Endothelial cell of umbilical vein (primary cell): ENCODE data around the gene RSL1D1. TPM values are rescaled to one million over a fixed set of nuclear protein-coding genes. Genes with fewer than 3 reads are reported as not detected.

Experiments used
- BruUV-seq: library from RNA; stranded (reverse); fragments of 400-500 nt; replicated peaks from 2 replicates; lab custom pipeline; 2021; lab: Mats Ljungman, UMichigan
- CTCF ChIA-PET: fragments of 300-600, 350-600 bp; sonication (Branson Sonifier 250); formaldehyde crosslinking; loops from one replicate; lab custom pipeline; 2021; ENCODE audit warnings: antibody characterized with exemption, inconsistent platforms; lab: Charles Lee
- POLR2A ChIA-PET: fragments of 300-600, 350-600 bp; sonication (Branson Sonifier 250); formaldehyde crosslinking; loops from one replicate; lab custom pipeline; 2021; ENCODE audit warnings: antibody characterized with exemption, inconsistent platforms; lab: Charles Lee
- DNase-seq: peaks from one replicate; pipeline ENCODE4 v3.0.0-alpha.2; 2011; ENCODE audit warnings: low read depth, low spot score
- FAIRE-seq: peaks from 2 replicates; lab custom pipeline; 2011; peaks lifted over from hg19 to GRCh38; lab: Jason Lieb, UNC
- H2AFZ ChIP-seq: 2 replicates; pipeline ENCODE4 v1.6.0; 2012; ENCODE audit warnings: low read depth, low read length, control low read depth, inconsistent platforms
- H3K27ac ChIP-seq: 2 replicates; pipeline ENCODE4 v1.5.1; 2011; ENCODE audit warnings: low read depth, mild to moderate bottlenecking, control low read depth, low read length, moderate library complexity; ENCODE audit not compliant: insufficient read depth
- H3K27me3 ChIP-seq, 2 experiments: 2 replicates each; pipeline versions ENCODE4 v1.6.0 to v1.6.1; 2011; ENCODE audit warnings: low read length in 2 of 2, mixed read lengths in 1 of 2; ENCODE audit not compliant: control insufficient read depth in 2 of 2, insufficient read depth in 2 of 2
- H3K36me3 ChIP-seq, 2 experiments: 2 replicates in 1 of 2; 3 replicates in 1 of 2; pipeline ENCODE4 v1.5.1; 2011; ENCODE audit warnings: low read length in 2 of 2, mild to moderate bottlenecking in 1 of 2, moderate library complexity in 1 of 2; ENCODE audit not compliant: control insufficient read depth in 2 of 2, insufficient read depth in 2 of 2; ENCODE audit errors: extremely low read depth in 1 of 2
- H3K4me1 ChIP-seq: 3 replicates; pipeline ENCODE4 v1.5.1; 2011; ENCODE audit warnings: mild to moderate bottlenecking, low read length; ENCODE audit not compliant: control insufficient read depth, insufficient read depth; ENCODE audit errors: extremely low read depth
- H3K4me2 ChIP-seq: 2 replicates; pipeline ENCODE4 v1.6.1; 2011; ENCODE audit warnings: low read length, control low read depth, mixed read lengths; ENCODE audit not compliant: insufficient read depth
- H3K4me3 ChIP-seq, 3 experiments: fragments of 200-600 bp in 1 of 3; sonication (generic), shearing (Covaris generic) in 1 of 3; replicated peaks in 1 of 3; 2 replicates each; pipeline ENCODE4 v1.5.1; 2011 to 2016; ENCODE audit warnings: control low read depth in 3 of 3, low read length in 3 of 3, mild to moderate bottlenecking in 2 of 3, inconsistent platforms in 1 of 3, low read depth in 1 of 3, moderate library complexity in 1 of 3; ENCODE audit not compliant: insufficient read depth in 1 of 3
- H3K79me2 ChIP-seq: 2 replicates; pipeline ENCODE4 v1.6.0; 2012; ENCODE audit warnings: low read length, inconsistent platforms; ENCODE audit not compliant: control insufficient read depth, insufficient read depth
- H3K9ac ChIP-seq: replicated peaks from 2 replicates; pipeline ENCODE3; 2011; ENCODE audit warnings: low read length, control low read depth; ENCODE audit not compliant: insufficient read depth; ENCODE audit errors: extremely low read depth
- H3K9me1 ChIP-seq: replicated peaks from 3 replicates; pipeline ENCODE4 v1.6.0; 2011; ENCODE audit warnings: mild to moderate bottlenecking, low read length; ENCODE audit not compliant: control insufficient read depth, insufficient read depth; ENCODE audit errors: extremely low read depth
- H3K9me3 ChIP-seq: replicated peaks from 2 replicates; pipeline ENCODE4 v1.5.1; 2012; ENCODE audit warnings: low read length, inconsistent platforms; ENCODE audit not compliant: control insufficient read depth, insufficient read depth
- H4K20me1 ChIP-seq: replicated peaks from 2 replicates; pipeline ENCODE3; 2011; ENCODE audit warnings: mild to moderate bottlenecking, low read length; ENCODE audit not compliant: control insufficient read depth, insufficient read depth; ENCODE audit errors: extremely low read depth
- EZH2 ChIP-seq: IDR thresholded peaks from 2 replicates; pipeline ENCODE4 v1.6.1; 2012; ENCODE audit warnings: borderline replicate concordance, low read depth, mild to moderate bottlenecking, moderate library complexity, low read length, inconsistent platforms; ENCODE audit not compliant: severe bottlenecking
- FOS ChIP-seq: IDR thresholded peaks from 2 replicates; pipeline ENCODE4 v1.6.1; 2011; ENCODE audit warnings: mild to moderate bottlenecking, low read length, moderate library complexity, borderline replicate concordance; ENCODE audit not compliant: insufficient read depth
- GATA2 ChIP-seq: IDR thresholded peaks from 2 replicates; pipeline ENCODE4 v1.7.0; 2011; ENCODE audit warnings: low read depth, mild to moderate bottlenecking, moderate library complexity, mixed read lengths, low read length; ENCODE audit not compliant: insufficient read length, insufficient read depth
- JUN ChIP-seq: IDR thresholded peaks from 2 replicates; pipeline ENCODE4 v1.6.1; 2011; ENCODE audit warnings: borderline replicate concordance, low read depth; ENCODE audit not compliant: insufficient read length, insufficient read depth
- MYC ChIP-seq: IDR thresholded peaks from one replicate; pipeline ENCODE4 v1.6.1; 2011; ENCODE audit warnings: mild to moderate bottlenecking, low read depth, low read length
- POLR2A ChIP-seq: IDR thresholded peaks from 2 replicates; pipeline ENCODE4 v1.6.1; 2012; ENCODE audit warnings: low read depth, mild to moderate bottlenecking, control low read depth, low read length
- POLR2AphosphoS5 ChIP-seq: IDR thresholded peaks from 2 replicates; pipeline ENCODE4 v1.6.1; 2012; ENCODE audit warnings: low read depth, mild to moderate bottlenecking, control low read depth, low read length, moderate library complexity; ENCODE audit not compliant: insufficient read depth
- dilution Hi-C: fragments of 300-500 bp; cut with MboI; formaldehyde crosslinking; loops from one replicate; pipeline ENCODE4 v1.15.0; 2019; ENCODE audit warnings: low sequenced_read_pairs; ENCODE audit not compliant: extremely low pct_ligation_motif_present
- intact Hi-C: fragments of 100-400 bp; cut with micrococcal nuclease; formaldehyde crosslinking; loops from one replicate; pipeline ENCODE4 v1.10.0; 2022
- polyA plus RNA-seq, 4 experiments: library from polyadenylated mRNA; depleted of rRNA in 3 of 4; stranded (reverse) in 3 of 4; unstranded in 1 of 4; fragments of >200 nt; gene quantifications; 2 replicates each; pipeline versions ENCODE4 v1.2.1 to v1.2.3, GENCODE V29; 2011 to 2012; ENCODE audit warnings: missing spikeins in 1 of 4
- total RNA-seq: library from RNA; stranded (reverse); gene quantifications from 2 replicates; pipeline ENCODE4 v1.2.3, GENCODE V29; 2021
- TF ChIP-seq, protein P1 (sequence below), 2 donors: IDR thresholded peaks; 1 replicate in 1 of 2; 2 replicates in 1 of 2; pipeline ENCODE4 v1.5.1; 2011; ENCODE audit warnings: low read length in 2 of 2, mild to moderate bottlenecking in 2 of 2, moderate library complexity in 2 of 2, control low read depth in 1 of 2, inconsistent platforms in 1 of 2, low read depth in 1 of 2; ENCODE audit not compliant: insufficient read depth in 1 of 2; ENCODE audit errors: extremely low read depth in 1 of 2
- TF ChIP-seq, protein P2 (sequence below): IDR thresholded peaks from 2 replicates; pipeline ENCODE4 v1.6.1; 2011; ENCODE audit not compliant: insufficient read depth, insufficient read length

Gene RSL1D1
- total and polyA plus RNA-seq, 2 donors (not counting 3 experiments of a cell fraction or from before 2014, with no cell fraction given) = 17.0 to 132 TPM

DNA sequence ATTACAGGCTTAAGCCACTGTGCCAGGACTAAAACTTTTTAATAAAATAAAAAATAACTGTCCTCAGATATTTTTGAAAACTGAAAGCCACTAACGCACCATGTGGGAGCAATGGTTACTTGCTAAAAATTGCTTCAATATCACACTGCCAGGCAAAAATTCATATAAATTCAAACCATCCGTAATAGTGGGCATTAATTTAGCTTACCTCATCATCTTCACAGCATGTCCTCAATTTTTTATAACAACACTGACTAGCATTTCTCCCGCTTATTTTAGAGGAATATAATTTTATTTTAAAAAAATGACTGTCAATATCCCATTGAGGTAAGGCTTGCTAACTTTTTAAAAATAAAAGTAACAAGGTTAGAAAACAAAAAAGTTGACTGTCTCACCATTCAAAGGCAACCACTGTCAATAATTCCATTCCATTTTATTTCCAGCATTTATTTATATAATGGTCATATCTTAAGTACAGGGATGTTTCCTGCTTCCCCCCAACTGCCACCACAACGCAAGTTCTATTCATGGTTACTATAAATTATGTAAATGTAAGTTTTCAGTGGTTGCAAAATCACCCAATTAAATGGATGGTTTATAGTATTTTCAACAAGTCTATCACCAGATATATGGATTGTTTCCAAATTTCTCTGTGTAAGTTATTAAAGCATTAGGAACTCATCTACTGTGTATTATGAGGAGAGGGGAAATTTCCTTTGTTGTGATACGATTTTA is 39.1 kb upstream of the RSL1D1 start:
- H3K9ac ChIP-seq = no peak overlapping the region
- DNase-seq (peak; percentile 41), FAIRE-seq (no peak)
- TF ChIP-seq, protein P1, sequence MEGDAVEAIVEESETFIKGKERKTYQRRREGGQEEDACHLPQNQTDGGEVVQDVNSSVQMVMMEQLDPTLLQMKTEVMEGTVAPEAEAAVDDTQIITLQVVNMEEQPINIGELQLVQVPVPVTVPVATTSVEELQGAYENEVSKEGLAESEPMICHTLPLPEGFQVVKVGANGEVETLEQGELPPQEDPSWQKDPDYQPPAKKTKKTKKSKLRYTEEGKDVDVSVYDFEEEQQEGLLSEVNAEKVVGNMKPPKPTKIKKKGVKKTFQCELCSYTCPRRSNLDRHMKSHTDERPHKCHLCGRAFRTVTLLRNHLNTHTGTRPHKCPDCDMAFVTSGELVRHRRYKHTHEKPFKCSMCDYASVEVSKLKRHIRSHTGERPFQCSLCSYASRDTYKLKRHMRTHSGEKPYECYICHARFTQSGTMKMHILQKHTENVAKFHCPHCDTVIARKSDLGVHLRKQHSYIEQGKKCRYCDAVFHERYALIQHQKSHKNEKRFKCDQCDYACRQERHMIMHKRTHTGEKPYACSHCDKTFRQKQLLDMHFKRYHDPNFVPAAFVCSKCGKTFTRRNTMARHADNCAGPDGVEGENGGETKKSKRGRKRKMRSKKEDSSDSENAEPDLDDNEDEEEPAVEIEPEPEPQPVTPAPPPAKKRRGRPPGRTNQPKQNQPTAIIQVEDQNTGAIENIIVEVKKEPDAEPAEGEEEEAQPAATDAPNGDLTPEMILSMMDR (IDR thresholded peaks at IDR 0.05; ENCODE audit: extremely low read depth in 1 of 2, insufficient read depth in 1 of 2, low read depth in 1 of 2, low read length in 2 of 2) = no peak
- TF ChIP-seq MYC (no peak), FOS (no peak), JUN (no peak), POLR2A (no peak), EZH2 (no peak), POLR2AphosphoS5 (no peak), GATA2 (no peak)
- TF ChIP-seq, protein P2, sequence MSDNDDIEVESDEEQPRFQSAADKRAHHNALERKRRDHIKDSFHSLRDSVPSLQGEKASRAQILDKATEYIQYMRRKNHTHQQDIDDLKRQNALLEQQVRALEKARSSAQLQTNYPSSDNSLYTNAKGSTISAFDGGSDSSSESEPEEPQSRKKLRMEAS = no peak
- ChIA-PET CTCF (interaction anchor here (2.0 kb wide), 1 partner anchor 177 kb away, joined by 9 read pairs; no protein-coding TSS in a partner anchor), POLR2A (no interaction called here)
- H3K4me2 ChIP-seq = no peak overlapping the region
- BruUV-seq = no TSS peak
- no peaks in the 10 kb centered on the region for H3K9me1 ChIP-seq
- no peak overlapping the region for H2AFZ ChIP-seq
- dilution Hi-C loops (no loop called here), intact Hi-C loops (no loop called here)
- H3K4me3 ChIP-seq = no peak overlapping the region
- no peaks in the 10 kb centered on the region for H3K27me3 ChIP-seq
- no peaks in the 10 kb centered on the region for H3K9me3 ChIP-seq
- no peaks in the 10 kb centered on the region for H4K20me1 ChIP-seq
- peaks cover 22% of the 10 kb centered on the region for H3K79me2 ChIP-seq
- H3K36me3 ChIP-seq = peaks cover 5 to 16% of the 10 kb centered on the region in 2 experiments
- H3K27ac ChIP-seq = no peak overlapping the region
- no peaks in the 10 kb centered on the region for H3K4me1 ChIP-seq
